Muscle of back (tissue), 10 donors: ENCODE data around the gene AUP1. TPM values are rescaled to one million over a fixed set of nuclear protein-coding genes. Genes with fewer than 3 reads are reported as not detected.

Experiments
- polyA plus RNA-seq, 10 donors: library from polyadenylated mRNA; unstranded; fragments of 120-200 nt; gene quantifications; one replicate each; pipeline ENCODE4 v1.2.1, GENCODE V29; 2013; ENCODE audit not compliant: insufficient read length in 10 of 10

Gene AUP1
- polyA plus RNA-seq, 10 donors, result 52.6 to 85.2 (median 63.4) TPM

Other genes with a start within 250 kb of the AUP1 start
- gene SLC4A5, start 186.3 kb downstream of the AUP1 start, polyA plus RNA-seq, result 1 to 10 TPM; 1.4 to 3.9 (median 2.2) TPM
- 100 to 1,000 TPM in 4 of 10 donors, 10 to 100 TPM in 6; 84.0 to 108 (median 97.6) TPM for gene DCTN1, start 149.4 kb downstream of the AUP1 start, polyA plus RNA-seq
- 1 to 10 TPM; 1.7 to 3.2 (median 2.4) TPM for gene C2orf81, start 108.1 kb downstream of the AUP1 start, polyA plus RNA-seq
- 10 to 100 TPM in 5 of 10 donors, 1 to 10 TPM in 5; 7.8 to 17.2 (median 9.9) TPM for gene WDR54, start 108.0 kb downstream of the AUP1 start, polyA plus RNA-seq
- gene RTKN, start 87.8 kb downstream of the AUP1 start, polyA plus RNA-seq, result 10 to 100 TPM; 35.1 to 64.2 (median 43.2) TPM
- 10 to 100 TPM; 15.4 to 24.6 (median 18.0) TPM for gene INO80B, start 74.6 kb downstream of the AUP1 start, polyA plus RNA-seq
- gene WBP1, start 71.3 kb downstream of the AUP1 start, polyA plus RNA-seq, result 10 to 100 TPM; 46.2 to 59.2 (median 53.5) TPM
- 10 to 100 TPM; 22.2 to 40.7 (median 32.6) TPM for gene MOGS, start 64.3 kb downstream of the AUP1 start, polyA plus RNA-seq
- 10 to 100 TPM; 33.2 to 83.6 (median 56.9) TPM for gene MRPL53, start 57.0 kb downstream of the AUP1 start, polyA plus RNA-seq
- 10 to 100 TPM in 3 of 10 donors, 1 to 10 TPM in 7; 4.8 to 11.4 (median 7.1) TPM for gene CCDC142, start 46.7 kb downstream of the AUP1 start, polyA plus RNA-seq
- 10 to 100 TPM; 15.1 to 21.6 (median 18.0) TPM for gene TTC31, start 46.6 kb downstream of the AUP1 start, polyA plus RNA-seq
- gene LBX2, start 30.1 kb downstream of the AUP1 start, polyA plus RNA-seq, result 1 to 10 TPM in 5 of 10 donors, under 1 TPM in 5; 0.52 to 1.6 (median 0.94) TPM
- 10 to 100 TPM; 10.3 to 16.0 (median 12.5) TPM for gene PCGF1, start 22.0 kb downstream of the AUP1 start, polyA plus RNA-seq
- under 1 TPM in 2 of 10 donors, not detected in 8; 0.08 to 0.14 TPM for gene TLX2, start 15.3 kb downstream of the AUP1 start, polyA plus RNA-seq
- under 1 TPM in 5 of 10 donors, not detected in 5; 0.13 to 0.33 (median 0.16) TPM for gene DQX1, start 3.5 kb downstream of the AUP1 start, polyA plus RNA-seq
- 10 to 100 TPM; 22.5 to 32.7 (median 26.9) TPM for gene HTRA2, start 227 bp upstream of the AUP1 start, polyA plus RNA-seq
- 1 to 10 TPM; 6.4 to 9.8 (median 7.6) TPM for gene LOXL3, start 24.2 kb upstream of the AUP1 start, polyA plus RNA-seq
- gene DOK1, start 25.0 kb upstream of the AUP1 start, polyA plus RNA-seq, result 1 to 10 TPM; 5.3 to 8.4 (median 6.4) TPM
- gene M1AP, start 118.6 kb upstream of the AUP1 start, polyA plus RNA-seq, result under 1 TPM; 0.21 to 0.51 (median 0.28) TPM
- 1 to 10 TPM; 2.4 to 5.6 (median 3.1) TPM for gene SEMA4F, start 124.5 kb upstream of the AUP1 start, polyA plus RNA-seq